ENCODE data around the gene ZFYVE9. TPM values are rescaled to one million over a fixed set of nuclear protein-coding genes. Genes with fewer than 3 reads are reported as not detected.

Gene ZFYVE9
- total RNA-seq, 1 experiment from 2014 or later, result 14.2 TPM

GRCh38 chr1:52234708-52235107 is 92.8 kb downstream of the ZFYVE9 start:
- H3K9me3 ChIP-seq (ENCODE audit: control insufficient read depth in 1 of 2, insufficient read depth in 1 of 2, low read depth in 1 of 2, low read length in 2 of 2), result no peaks in the 10 kb centered on the region
- DNase-seq (ENCODE audit: low read depth, low spot score), result no peak
- intact Hi-C loops (cut with micrococcal nuclease), result no loop called here

More at GRCh38 chr1:52234708-52235107, 92.8 kb downstream of the ZFYVE9 start:
- Histone ChIP-seq H3K27me3 (ENCODE audit: insufficient read depth, low read length) (no peaks in the 10 kb centered on the region), H3K36me3 (ENCODE audit: control insufficient read depth in 1 of 2, insufficient read depth in 2 of 2, low read length in 2 of 2) (no peaks in the 10 kb centered on the region), H3K9ac (ENCODE audit: low read length) (no peak overlapping the region), H3K4me2 (ENCODE audit: low read length) (no peak overlapping the region), H2AFZ (ENCODE audit: low read depth, low read length, poor library complexity, severe bottlenecking) (no peak overlapping the region), H3K4me3 (replicated peaks in 1 of 2; ENCODE audit: low read depth in 1 of 2, low read length in 2 of 2) (no peak overlapping the region), H3K4me1 (ENCODE audit: control insufficient read depth in 1 of 2, insufficient read depth in 2 of 2, low read length in 2 of 2) (peaks cover 0 to 21% of the 10 kb centered on the region in 2 experiments; a peak in 2 of 4 replicates), H3K79me2 (ENCODE audit: insufficient read depth, low read length) (no peaks in the 10 kb centered on the region), H4K20me1 (ENCODE audit: insufficient read depth) (no peaks in the 10 kb centered on the region), H3K9me2 (ENCODE audit: insufficient read depth) (no peaks in the 10 kb centered on the region), H3K27ac (ENCODE audit: low read depth, low read length) (no peak overlapping the region)
- no TSS peak for BruUV-seq (replicated peaks)
- TF ChIP-seq ATF3 (IDR thresholded peaks at IDR 0.05) (no peak), YY1 (IDR thresholded peaks at IDR 0.05; ENCODE audit: extremely low read depth, insufficient replicate concordance, low read depth, low read length) (no peak), CTCF (IDR thresholded peaks at IDR 0.05 in 2 of 3, conservative IDR thresholded peaks at IDR 0.05 in 1 of 3; ENCODE audit: borderline replicate concordance in 1 of 3, insufficient read depth in 1 of 3, low read depth in 2 of 3, low read length in 2 of 3) (no peak), REST (IDR thresholded peaks at IDR 0.05; ENCODE audit: low read depth) (no peak), JUND (IDR thresholded peaks at IDR 0.05) (no peak), TCF7L2 (IDR thresholded peaks at IDR 0.05; ENCODE audit: borderline replicate concordance, extremely low read depth, insufficient read depth, insufficient read length) (no peak)
- no peak for ATAC-seq
- RAD21 ChIA-PET (ENCODE audit: low non-redundant PET in 1 of 2, low total read pairs in 2 of 2, uncharacterized antibody in 2 of 2, unreplicated experiment in 2 of 2), result no interaction called here
- POLR2A ChIA-PET, result no interaction called here
- CTCF ChIA-PET, result no interaction called here

Measured in HCT116 (cell line).